ENCODE data around the gene CXCR1.
"Not testable (repeated sequence)": the region's sequence is repeated elsewhere in the genome, so short reads cannot be mapped to it uniquely, and the experiment has no call there.

DNA sequence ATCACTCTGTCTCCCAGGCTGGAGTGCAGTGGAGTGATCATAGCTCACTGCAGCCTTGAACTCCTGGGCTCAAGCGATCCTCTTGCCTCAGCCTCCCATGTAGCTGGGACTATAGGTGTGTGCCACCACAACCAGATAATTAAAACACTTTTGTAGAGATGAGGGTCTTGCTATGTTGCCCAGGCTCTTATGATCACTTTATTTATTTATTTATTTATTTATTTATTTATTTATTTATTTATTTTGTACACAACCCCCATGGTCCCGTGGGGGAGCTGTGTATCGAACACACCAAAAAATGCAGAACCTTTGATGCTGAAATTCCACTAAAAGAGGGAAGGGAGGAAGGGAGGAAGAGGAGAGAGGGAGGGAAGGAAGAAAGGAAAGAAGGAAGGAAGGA lies 5.0 kb upstream of the CXCR1 start:
- TF ChIP-seq, protein P1, sequence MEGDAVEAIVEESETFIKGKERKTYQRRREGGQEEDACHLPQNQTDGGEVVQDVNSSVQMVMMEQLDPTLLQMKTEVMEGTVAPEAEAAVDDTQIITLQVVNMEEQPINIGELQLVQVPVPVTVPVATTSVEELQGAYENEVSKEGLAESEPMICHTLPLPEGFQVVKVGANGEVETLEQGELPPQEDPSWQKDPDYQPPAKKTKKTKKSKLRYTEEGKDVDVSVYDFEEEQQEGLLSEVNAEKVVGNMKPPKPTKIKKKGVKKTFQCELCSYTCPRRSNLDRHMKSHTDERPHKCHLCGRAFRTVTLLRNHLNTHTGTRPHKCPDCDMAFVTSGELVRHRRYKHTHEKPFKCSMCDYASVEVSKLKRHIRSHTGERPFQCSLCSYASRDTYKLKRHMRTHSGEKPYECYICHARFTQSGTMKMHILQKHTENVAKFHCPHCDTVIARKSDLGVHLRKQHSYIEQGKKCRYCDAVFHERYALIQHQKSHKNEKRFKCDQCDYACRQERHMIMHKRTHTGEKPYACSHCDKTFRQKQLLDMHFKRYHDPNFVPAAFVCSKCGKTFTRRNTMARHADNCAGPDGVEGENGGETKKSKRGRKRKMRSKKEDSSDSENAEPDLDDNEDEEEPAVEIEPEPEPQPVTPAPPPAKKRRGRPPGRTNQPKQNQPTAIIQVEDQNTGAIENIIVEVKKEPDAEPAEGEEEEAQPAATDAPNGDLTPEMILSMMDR (conservative IDR thresholded peaks at IDR 0.05; ENCODE audit: low read depth, low read length) = not testable (repeated sequence)
- TF ChIP-seq EZH2 (IDR thresholded peaks at IDR 0.05; ENCODE audit: borderline replicate concordance, low read depth, low read length, poor library complexity, severe bottlenecking) = not testable (repeated sequence)
